SU-DHL-6 (cell line): ENCODE measurements around the gene CLTB.
A peak's percentile ranks its signal among the peaks of the same experiment; 100 is the strongest.

Experiments used
- H2AFZ ChIP-seq: fragments of 200-600 bp; sonication (generic); 2 replicates; pipeline ENCODE4 v1.6.1; 2014; ENCODE audit warnings: low read depth, mild to moderate bottlenecking, moderate library complexity, mixed read lengths, antibody characterized with exemption, low read length; ENCODE audit not compliant: severe bottlenecking
- H3F3A ChIP-seq: fragments of 200-600 bp; shearing (Covaris generic); 2 replicates; pipeline ENCODE4 v1.6.0; 2016; ENCODE audit warnings: antibody characterized with exemption, mild to moderate bottlenecking; ENCODE audit not compliant: insufficient read depth
- H3K27ac ChIP-seq: fragments of 200-600 bp; sonication (generic); 2 replicates; pipeline ENCODE4 v1.5.1; 2016; ENCODE audit warnings: low read depth, mild to moderate bottlenecking, low read length, moderate library complexity, mixed read lengths
- H3K27me3 ChIP-seq: fragments of 200-600 bp; sonication (generic), shearing (Covaris generic); 2 replicates; pipeline ENCODE4 v1.6.0; 2014; ENCODE audit warnings: mild to moderate bottlenecking, low read length
- H3K36me3 ChIP-seq: fragments of 200-600 bp; sonication (generic); 2 replicates; pipeline ENCODE4 v1.6.1; 2014; ENCODE audit warnings: mild to moderate bottlenecking, low read length, mixed read lengths
- H3K4me2 ChIP-seq: fragments of 300-600, 200-600 bp; shearing (Covaris generic), sonication (generic); 2 replicates; pipeline ENCODE4 v1.6.0; 2014; ENCODE audit warnings: low read length, low read depth, mild to moderate bottlenecking; ENCODE audit not compliant: poor library complexity, severe bottlenecking
- H3K4me3 ChIP-seq: fragments of 200-600 bp; sonication (generic); 2 replicates; pipeline ENCODE4 v1.5.1; 2014; ENCODE audit warnings: antibody characterized with exemption, low read length, mild to moderate bottlenecking, mixed read lengths; ENCODE audit not compliant: insufficient read depth, poor library complexity, severe bottlenecking
- H3K79me2 ChIP-seq: fragments of 200-600 bp; sonication (generic); 2 replicates; pipeline ENCODE4 v1.6.1; 2014; ENCODE audit warnings: mild to moderate bottlenecking, low read length, moderate library complexity; ENCODE audit not compliant: insufficient read depth
- H3K9ac ChIP-seq: fragments of 200-600 bp; sonication (generic); 2 replicates; pipeline ENCODE4 v1.7.0; 2014; ENCODE audit warnings: mild to moderate bottlenecking, low read length
- H3K9me2 ChIP-seq: fragments of 200-600 bp; sonication (generic); replicated peaks from 2 replicates; pipeline ENCODE4 v1.6.1; 2014; ENCODE audit warnings: low read length; ENCODE audit not compliant: insufficient read depth
- H3K9me3 ChIP-seq: fragments of 200-600 bp; sonication (generic); 2 replicates; pipeline ENCODE4 v1.6.1; 2014; ENCODE audit warnings: low read length, mixed read lengths; ENCODE audit not compliant: insufficient read depth
- H4K20me1 ChIP-seq: fragments of 200-600 bp; sonication (generic); 2 replicates; pipeline ENCODE4 v1.6.1; 2014; ENCODE audit warnings: low read depth, mild to moderate bottlenecking, antibody characterized with exemption, low read length, moderate library complexity, mixed read lengths
- EZH2phosphoT487 ChIP-seq: fragments of 200-600 bp; sonication (generic), shearing (Covaris generic); conservative IDR thresholded peaks from 2 replicates; pipeline ENCODE4 v1.6.1; 2018; ENCODE audit warnings: mild to moderate bottlenecking, antibody characterized with exemption, low read length, moderate library complexity, mixed read lengths
- TF ChIP-seq, protein P1 (sequence below): fragments of 200-600 bp; sonication (generic); IDR thresholded peaks from one replicate; pipeline ENCODE4 v1.5.1; 2017; ENCODE audit warnings: antibody characterized with exemption, mild to moderate bottlenecking, low read length, moderate library complexity; ENCODE audit not compliant: insufficient read depth, poor library complexity, severe bottlenecking

The CLTB gene

DNA sequence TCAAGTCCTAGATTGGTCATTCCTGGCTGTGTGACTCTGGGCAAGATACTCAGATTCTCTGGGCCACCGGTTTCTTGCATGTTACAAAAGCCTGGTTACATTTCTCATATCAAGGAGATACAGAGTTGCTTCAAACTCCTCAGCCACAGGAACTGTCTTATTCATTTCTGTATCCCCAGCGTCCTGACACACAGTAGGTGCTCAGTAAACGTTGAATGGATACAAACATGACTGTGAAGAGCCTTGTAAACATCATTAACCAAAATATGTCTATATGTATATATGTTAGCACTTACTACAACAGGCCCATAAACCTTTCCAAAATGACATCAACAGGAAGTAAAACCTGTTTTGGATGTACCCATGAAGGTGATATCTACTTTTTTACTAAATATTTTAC is 1.6 kb downstream of the CLTB start:
- Histone ChIP-seq H3K36me3 (no peaks in the 10 kb centered on the region), H3K27ac (no peak overlapping the region), H3K4me3 (no peak overlapping the region), H4K20me1 (no peaks in the 10 kb centered on the region), H3K79me2 (peaks cover 5% of the 10 kb centered on the region; the same call in 1 of the 2 replicates), H3F3A (no peaks in the 10 kb centered on the region), H3K27me3 (no peaks in the 10 kb centered on the region), H3K9ac (no peak overlapping the region), H3K9me2 (no peaks in the 10 kb centered on the region), H3K4me2 (peak overlapping the region; percentile 61), H3K9me3 (no peaks in the 10 kb centered on the region), H2AFZ (no peak overlapping the region)
- TF ChIP-seq, protein P1, sequence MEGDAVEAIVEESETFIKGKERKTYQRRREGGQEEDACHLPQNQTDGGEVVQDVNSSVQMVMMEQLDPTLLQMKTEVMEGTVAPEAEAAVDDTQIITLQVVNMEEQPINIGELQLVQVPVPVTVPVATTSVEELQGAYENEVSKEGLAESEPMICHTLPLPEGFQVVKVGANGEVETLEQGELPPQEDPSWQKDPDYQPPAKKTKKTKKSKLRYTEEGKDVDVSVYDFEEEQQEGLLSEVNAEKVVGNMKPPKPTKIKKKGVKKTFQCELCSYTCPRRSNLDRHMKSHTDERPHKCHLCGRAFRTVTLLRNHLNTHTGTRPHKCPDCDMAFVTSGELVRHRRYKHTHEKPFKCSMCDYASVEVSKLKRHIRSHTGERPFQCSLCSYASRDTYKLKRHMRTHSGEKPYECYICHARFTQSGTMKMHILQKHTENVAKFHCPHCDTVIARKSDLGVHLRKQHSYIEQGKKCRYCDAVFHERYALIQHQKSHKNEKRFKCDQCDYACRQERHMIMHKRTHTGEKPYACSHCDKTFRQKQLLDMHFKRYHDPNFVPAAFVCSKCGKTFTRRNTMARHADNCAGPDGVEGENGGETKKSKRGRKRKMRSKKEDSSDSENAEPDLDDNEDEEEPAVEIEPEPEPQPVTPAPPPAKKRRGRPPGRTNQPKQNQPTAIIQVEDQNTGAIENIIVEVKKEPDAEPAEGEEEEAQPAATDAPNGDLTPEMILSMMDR = no peak
- no peak for TF ChIP-seq EZH2phosphoT487

DNA sequence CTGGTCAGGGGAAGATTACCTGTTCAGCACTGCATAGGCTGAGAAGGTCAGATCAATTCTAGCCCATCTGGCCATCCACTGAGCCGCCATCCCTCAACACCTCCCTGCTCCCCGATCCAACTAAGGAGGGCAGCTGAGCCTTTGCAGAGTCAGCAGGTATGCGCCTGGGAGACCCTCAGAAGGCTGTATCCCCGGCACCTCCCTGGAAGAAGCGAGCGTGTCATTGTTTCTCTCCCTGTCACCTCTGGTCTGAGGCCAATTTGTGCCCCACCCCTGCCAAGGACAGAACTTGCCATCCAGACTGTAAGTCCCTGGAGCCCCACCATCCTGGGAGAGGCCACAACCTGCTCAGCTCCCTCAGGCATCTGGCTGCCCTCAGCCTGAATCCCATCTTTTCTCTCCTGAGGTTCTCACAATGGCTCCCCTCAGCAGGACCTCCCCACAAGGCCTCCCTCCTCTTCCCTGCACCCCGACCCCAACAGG is 2.6 kb downstream of the CLTB start:
- Histone ChIP-seq H3K9me2 (no peaks in the 10 kb centered on the region), H4K20me1 (no peaks in the 10 kb centered on the region), H3K9me3 (no peaks in the 10 kb centered on the region), H3K4me2 (no peak overlapping the region), H2AFZ (no peak overlapping the region), H3K4me3 (no peak overlapping the region), H3K79me2 (peaks cover 5% of the 10 kb centered on the region; the same call in 1 of the 2 replicates), H3F3A (no peaks in the 10 kb centered on the region), H3K27me3 (no peaks in the 10 kb centered on the region), H3K27ac (no peak overlapping the region), H3K36me3 (no peaks in the 10 kb centered on the region), H3K9ac (no peak overlapping the region)
- no peak for TF ChIP-seq EZH2phosphoT487
- TF ChIP-seq, protein P1 = no peak

DNA sequence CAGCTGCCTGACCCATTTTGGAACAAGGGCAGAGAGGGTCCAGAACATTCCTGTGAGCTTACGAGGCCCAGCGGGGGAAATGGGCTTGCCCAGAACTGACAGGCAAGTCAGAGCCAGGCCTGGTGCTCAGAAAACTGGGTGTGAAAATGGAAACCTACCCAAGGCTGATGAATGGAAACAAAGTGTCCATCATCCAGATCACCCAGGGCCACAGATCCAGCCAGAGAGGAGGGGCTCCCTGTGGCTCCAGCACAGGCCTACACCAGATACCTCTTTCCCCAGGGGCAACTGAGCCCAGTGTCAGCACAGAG is 3.1 kb downstream of the CLTB start:
- no peaks in the 10 kb centered on the region for H3K27me3 ChIP-seq
- no peak overlapping the region for H3K4me3 ChIP-seq
- no peaks in the 10 kb centered on the region for H3K36me3 ChIP-seq
- no peak for TF ChIP-seq EZH2phosphoT487
- TF ChIP-seq, protein P1 = no peak
- H3K79me2 ChIP-seq = peaks cover 5% of the 10 kb centered on the region; the same call in 1 of the 2 replicates
- no peak overlapping the region for H2AFZ ChIP-seq
- no peak overlapping the region for H3K4me2 ChIP-seq
- no peak overlapping the region for H3K9ac ChIP-seq
- no peaks in the 10 kb centered on the region for H3F3A ChIP-seq
- H3K27ac ChIP-seq = no peak overlapping the region
- H4K20me1 ChIP-seq = no peaks in the 10 kb centered on the region
- H3K9me3 ChIP-seq = no peaks in the 10 kb centered on the region
- no peaks in the 10 kb centered on the region for H3K9me2 ChIP-seq
